HCT116 (cell line): ENCODE results near the gene DCAF5. TPM values are rescaled to one million over a fixed set of nuclear protein-coding genes. Genes with fewer than 3 reads are reported as not detected.

ENCODE experiments used
- ATAC-seq: fragments of 200-7000 bp; cut with Tn5 transposase; 2 replicates; pipeline ENCODE4 v1.9.1; 2020; ENCODE audit warnings: mild to moderate bottlenecking, moderate library complexity
- BruUV-seq: library from RNA; stranded (reverse); fragments of 400-500 nt; replicated peaks from 2 replicates; lab custom pipeline; 2021; lab: Mats Ljungman, UMichigan
- CTCF ChIA-PET: fragments of 300-600 bp; sonication (Branson Sonifier 250); formaldehyde crosslinking; loops from one replicate; lab custom pipeline; 2021; ENCODE audit warnings: antibody characterized with exemption; lab: Charles Lee
- POLR2A ChIA-PET: fragments of 300-600, 350-600 bp; sonication (Branson Sonifier 250); formaldehyde crosslinking; loops from one replicate; lab custom pipeline; 2021; ENCODE audit warnings: antibody characterized with exemption; lab: Charles Lee
- RAD21 ChIA-PET, 2 experiments: fragments of 300-600 bp; sonication (Branson Sonifier 250); formaldehyde crosslinking; loops; one replicate each; lab custom pipeline; 2023; ENCODE audit warnings: low total read pairs in 2 of 2; ENCODE audit not compliant: uncharacterized antibody in 2 of 2, unreplicated experiment in 2 of 2, low non-redundant PET in 1 of 2; lab: Charles Lee
- DNase-seq: peaks from one replicate; pipeline ENCODE4 v3.0.0-alpha.2; 2010; ENCODE audit warnings: low read depth, low spot score
- H2AFZ ChIP-seq: fragments of 200-600 bp; shearing (Covaris generic), sonication (generic); 2 replicates; pipeline ENCODE4 v1.6.1; 2017; ENCODE audit warnings: low read depth, mixed run types, mixed read lengths, antibody characterized with exemption, low read length; ENCODE audit not compliant: poor library complexity, severe bottlenecking
- H3K27ac ChIP-seq: 2 replicates; pipeline ENCODE4 v1.5.1; 2012; ENCODE audit warnings: low read depth, low read length
- H3K27me3 ChIP-seq: fragments of 200-600 bp; sonication (generic); 2 replicates; pipeline ENCODE4 v1.6.1; 2016; ENCODE audit warnings: mixed run types, low read length, mixed read lengths; ENCODE audit not compliant: insufficient read depth
- H3K36me3 ChIP-seq, 2 experiments: fragments of 200-500 bp in 1 of 2; fragments of 200-600 bp in 1 of 2; sonication (Bioruptor generic) in 1 of 2; sonication (generic) in 1 of 2; 2 replicates each; pipeline versions ENCODE4 v1.5.1 to v1.6.1; 2014 to 2016; ENCODE audit warnings: low read length in 2 of 2, inconsistent platforms in 1 of 2, mixed read lengths in 1 of 2, mixed run types in 1 of 2; ENCODE audit not compliant: insufficient read depth in 2 of 2, control insufficient read depth in 1 of 2
- H3K4me1 ChIP-seq, 2 experiments: fragments of 200-600 bp in 1 of 2; sonication (generic) in 1 of 2; 2 replicates each; pipeline versions ENCODE4 v1.5.1 to v1.6.1; 2012 to 2017; ENCODE audit warnings: low read length in 2 of 2, inconsistent platforms in 1 of 2, mild to moderate bottlenecking in 1 of 2, mixed read lengths in 1 of 2, mixed run types in 1 of 2, moderate library complexity in 1 of 2; ENCODE audit not compliant: insufficient read depth in 2 of 2, control insufficient read depth in 1 of 2
- H3K4me2 ChIP-seq: fragments of 200-600 bp; sonication (generic); 2 replicates; pipeline ENCODE4 v1.6.1; 2017; ENCODE audit warnings: mixed run types, low read length, mixed read lengths
- H3K4me3 ChIP-seq, 2 experiments: fragments of 200-600 bp in 1 of 2; sonication (generic) in 1 of 2; replicated peaks in 1 of 2; 2 replicates each; pipeline ENCODE4 v1.5.1; 2011 to 2016; ENCODE audit warnings: low read length in 2 of 2, control low read depth in 1 of 2, low read depth in 1 of 2, mild to moderate bottlenecking in 1 of 2, mixed read lengths in 1 of 2, mixed run types in 1 of 2
- H3K79me2 ChIP-seq: fragments of 200-600 bp; sonication (generic); 2 replicates; pipeline ENCODE4 v1.6.1; 2017; ENCODE audit warnings: mild to moderate bottlenecking, mixed run types, low read length, moderate library complexity, mixed read lengths; ENCODE audit not compliant: insufficient read depth
- H3K9ac ChIP-seq: fragments of 200-600 bp; sonication (generic); 2 replicates; pipeline ENCODE4 v1.6.1; 2016; ENCODE audit warnings: low read length, mixed read lengths
- H3K9me2 ChIP-seq: fragments of 200-600 bp; sonication (generic), shearing (Covaris generic); 2 replicates; pipeline ENCODE4 v1.6.1; 2017; ENCODE audit warnings: mixed run types, mild to moderate bottlenecking, moderate library complexity; ENCODE audit not compliant: insufficient read depth
- H3K9me3 ChIP-seq, 2 experiments: fragments of 200-500 bp in 1 of 2; fragments of 200-600 bp in 1 of 2; sonication (Bioruptor generic) in 1 of 2; sonication (generic) in 1 of 2; 2 replicates each; pipeline ENCODE4 v1.6.1; 2014 to 2017; ENCODE audit warnings: low read length in 2 of 2, mixed read lengths in 2 of 2, inconsistent platforms in 1 of 2, low read depth in 1 of 2, mild to moderate bottlenecking in 1 of 2, mixed run types in 1 of 2, moderate library complexity in 1 of 2; ENCODE audit not compliant: control insufficient read depth in 1 of 2, insufficient read depth in 1 of 2
- H4K20me1 ChIP-seq: fragments of 200-600 bp; sonication (generic), shearing (Covaris generic); 2 replicates; pipeline ENCODE4 v1.6.1; 2017; ENCODE audit warnings: mixed run types, mild to moderate bottlenecking, moderate library complexity; ENCODE audit not compliant: insufficient read depth
- CBX3 ChIP-seq: IDR thresholded peaks from 2 replicates; pipeline ENCODE4 v1.6.1; 2012; ENCODE audit warnings: low read depth
- EGR1 ChIP-seq: IDR thresholded peaks from 2 replicates; pipeline ENCODE4 v1.6.1; 2012; ENCODE audit warnings: low read depth
- FOSL1 ChIP-seq: IDR thresholded peaks from 2 replicates; pipeline ENCODE4 v1.6.1; 2012; ENCODE audit warnings: low read depth
- JUND ChIP-seq: IDR thresholded peaks from 2 replicates; pipeline ENCODE4 v1.6.1; 2012
- MAX ChIP-seq: IDR thresholded peaks from 2 replicates; pipeline ENCODE4 v1.6.1; 2012
- POLR2A ChIP-seq: IDR thresholded peaks from 2 replicates; pipeline ENCODE4 v1.7.0; 2011; ENCODE audit warnings: borderline replicate concordance; ENCODE audit not compliant: insufficient read depth, insufficient read length; ENCODE audit errors: extremely low read depth
- POLR2AphosphoS5 ChIP-seq: IDR thresholded peaks from 2 replicates; pipeline ENCODE4 v1.6.1; 2011; ENCODE audit warnings: mild to moderate bottlenecking, low read depth, low read length, moderate library complexity
- SP1 ChIP-seq: IDR thresholded peaks from 2 replicates; pipeline ENCODE4 v1.6.1; 2012; ENCODE audit warnings: low read depth
- SRF ChIP-seq: IDR thresholded peaks from 2 replicates; pipeline ENCODE4 v1.6.1; 2012; ENCODE audit warnings: low read depth
- TCF7L2 ChIP-seq: IDR thresholded peaks from 2 replicates; pipeline ENCODE4 v1.7.0; 2011; ENCODE audit warnings: borderline replicate concordance, inconsistent platforms; ENCODE audit not compliant: insufficient read depth, insufficient read length; ENCODE audit errors: extremely low read depth
- YY1 ChIP-seq: IDR thresholded peaks from 2 replicates; pipeline ENCODE4 v1.6.1; 2011; ENCODE audit warnings: low read length, low read depth, moderate library complexity, mild to moderate bottlenecking; ENCODE audit not compliant: insufficient replicate concordance; ENCODE audit errors: extremely low read depth
- ZNF274 ChIP-seq: fragments of 200-500 bp; sonication (Bioruptor generic); IDR thresholded peaks from 2 replicates; pipeline ENCODE4 v1.6.1; 2014; ENCODE audit warnings: mild to moderate bottlenecking, low read depth, low read length, inconsistent platforms
- intact Hi-C: fragments of 100-400 bp; cut with micrococcal nuclease; formaldehyde crosslinking; loops from 2 replicates; pipeline ENCODE4 v1.10.0; 2022
- total RNA-seq: library from RNA; stranded (reverse); gene quantifications from one replicate; pipeline ENCODE4 v1.2.1, GENCODE V29; 2021; ENCODE audit not compliant: unreplicated experiment

The DCAF5 gene
- total RNA-seq, 1 experiment from 2014 or later: 27.1 TPM

- no peaks in the 10 kb centered on the region for H3K9me2 ChIP-seq
- TF ChIP-seq MAX (peak; percentile 73), POLR2A (no peak), SP1 (peak; percentile 50), EGR1 (peak; percentile 68), TCF7L2 (peak; percentile 22), POLR2AphosphoS5 (peak; percentile 19; the same call in 1 of the 2 replicates), CBX3 (0 out of 2 replicates have a peak, but pooled peaks have one; percentile 76), ZNF274 (no peak), YY1 (peak; percentile 25), FOSL1 (peak; percentile 88), SRF (no peak), JUND (peak; percentile 91)
- no peak overlapping the region for H3K9ac ChIP-seq
- H3K4me3 ChIP-seq: peak overlapping the region in 1 of 2 experiments; percentile 35; a peak in 2 of 4 replicates
- H3K9me3 ChIP-seq: no peaks in the 10 kb centered on the region
- POLR2A ChIA-PET: interaction anchor here (1.2 kb wide), 1 partner anchor 26 kb away, joined by 3 read pairs; the partner anchor contains the start of gene ACTN1
- H3K36me3 ChIP-seq: no peaks in the 10 kb centered on the region
- RAD21 ChIA-PET: no interaction called here
- intact Hi-C loops: no loop called here
- no peaks in the 10 kb centered on the region for H4K20me1 ChIP-seq
- H2AFZ ChIP-seq: peak overlapping the region; percentile 93
- H3K27me3 ChIP-seq: no peaks in the 10 kb centered on the region
- BruUV-seq: no TSS peak
- DNase-seq: peak; percentile 47
- peak overlapping the region; percentile 69 for H3K4me2 ChIP-seq
- CTCF ChIA-PET: no interaction called here
- no peak overlapping the region for H3K27ac ChIP-seq
- H3K4me1 ChIP-seq: peaks cover 20 to 26% of the 10 kb centered on the region in 2 experiments
- ATAC-seq: peak; percentile 76
- H3K79me2 ChIP-seq: no peaks in the 10 kb centered on the region
These were observed 147.3 kb downstream of the DCAF5 start for GRCh38 chr14:69005432-69006148.
